ENCODE data around the gene REEP2.
A peak's percentile ranks its signal among the peaks of the same experiment; 100 is the strongest.

The REEP2 gene

DNA sequence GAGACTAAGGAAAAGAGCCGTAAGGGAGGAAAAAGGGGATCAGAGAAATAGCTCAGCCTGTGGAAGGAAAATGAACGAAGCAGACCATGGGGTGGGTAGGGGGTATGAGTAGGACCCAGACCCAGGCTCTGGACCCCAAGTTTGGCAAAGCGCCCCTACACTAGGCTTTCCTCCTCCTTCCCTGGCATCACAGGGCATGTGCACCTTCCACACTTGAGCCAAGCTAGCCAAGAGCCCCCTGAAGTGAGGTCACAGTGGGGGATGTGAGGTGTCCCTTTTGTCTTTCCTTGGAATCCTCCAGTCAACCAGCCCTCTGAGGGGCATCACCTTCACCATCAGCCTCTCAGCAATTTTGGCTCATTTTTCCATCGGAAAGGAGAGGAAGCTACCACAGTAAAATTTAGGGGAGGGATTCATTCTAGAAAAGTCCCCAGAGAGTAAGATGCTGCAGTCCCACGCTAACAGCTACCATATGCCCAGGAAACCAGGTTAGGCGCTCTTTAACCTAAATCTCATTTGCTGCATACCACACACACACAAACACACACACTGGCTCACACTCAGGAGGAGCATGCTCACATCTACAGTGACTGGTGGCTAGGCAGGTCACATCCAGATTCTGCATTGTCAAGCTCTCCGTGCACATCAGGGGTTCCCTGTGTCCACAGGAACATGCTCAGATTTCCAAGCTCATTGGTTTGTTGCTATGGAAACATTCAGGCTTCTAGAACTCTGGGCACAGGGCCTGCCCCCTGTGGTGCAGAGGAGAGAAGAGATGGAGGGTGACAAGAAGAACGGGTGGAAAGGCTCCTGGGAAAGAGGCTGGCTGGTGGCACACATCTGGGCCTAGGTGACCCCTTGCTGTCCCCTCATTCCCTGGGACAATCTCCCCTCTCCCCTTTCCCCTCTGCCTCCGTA, 9.9 kb downstream of the REEP2 start:
- DNase-seq, result peak; percentile 69

DNA sequence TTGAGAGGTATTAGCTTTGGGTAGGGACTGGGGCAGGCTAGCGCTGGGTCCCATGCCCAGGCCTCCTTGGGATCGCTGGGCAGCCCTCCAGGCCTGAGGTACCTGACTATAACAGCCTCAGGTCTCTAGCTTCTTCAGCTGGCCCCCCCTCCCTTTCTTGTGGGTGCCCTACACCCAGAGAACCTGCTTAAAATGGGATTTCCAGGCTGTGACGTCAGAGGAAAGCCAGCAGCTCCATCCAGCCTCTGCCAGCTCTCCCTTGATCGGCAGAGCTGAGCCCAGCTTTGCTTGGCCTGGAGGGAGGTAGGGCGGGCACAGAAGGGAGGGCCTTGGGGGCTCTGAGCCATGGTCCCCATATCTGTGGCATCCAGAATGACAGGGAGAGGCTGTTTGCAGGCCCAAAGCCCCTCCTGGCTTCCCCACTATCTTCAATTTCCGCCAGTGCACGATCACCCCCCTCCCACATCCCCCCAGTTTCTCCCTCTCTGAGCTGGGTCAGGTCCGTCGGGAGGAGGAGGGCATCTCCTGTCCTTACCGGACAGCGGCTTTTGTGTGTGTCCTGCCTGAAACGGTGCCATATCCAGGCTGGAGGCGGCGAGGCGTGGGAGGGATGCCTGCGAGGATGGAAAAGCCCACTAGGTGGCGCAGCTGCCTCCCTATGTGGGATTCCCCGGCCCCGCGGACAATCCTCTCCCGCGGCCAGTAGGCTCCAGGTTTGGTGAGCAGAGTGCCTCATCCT, 10.8 kb downstream of the REEP2 start:
- DNase-seq, result peak; percentile 68

DNA sequence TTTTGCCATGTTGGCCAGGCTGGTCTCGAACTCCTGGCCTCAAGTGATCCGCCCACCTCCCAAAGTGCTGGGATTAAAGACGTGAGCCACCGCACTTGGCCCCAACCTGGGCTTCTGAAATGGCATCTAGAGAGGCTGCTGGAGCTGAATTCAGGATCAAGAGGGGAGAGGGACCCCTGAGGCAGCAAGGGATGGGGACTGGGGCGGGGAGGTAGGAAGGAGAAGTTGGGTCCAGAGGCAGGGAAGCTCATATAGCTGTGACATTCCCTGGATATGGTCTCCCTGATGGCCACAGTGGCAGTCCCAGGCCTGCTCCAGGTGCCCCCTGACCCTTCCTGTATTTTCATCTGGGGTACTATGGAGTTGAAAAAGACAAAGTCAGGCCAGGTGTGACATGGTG, 12.1 kb downstream of the REEP2 start:
- DNase-seq, result no peak

DNA sequence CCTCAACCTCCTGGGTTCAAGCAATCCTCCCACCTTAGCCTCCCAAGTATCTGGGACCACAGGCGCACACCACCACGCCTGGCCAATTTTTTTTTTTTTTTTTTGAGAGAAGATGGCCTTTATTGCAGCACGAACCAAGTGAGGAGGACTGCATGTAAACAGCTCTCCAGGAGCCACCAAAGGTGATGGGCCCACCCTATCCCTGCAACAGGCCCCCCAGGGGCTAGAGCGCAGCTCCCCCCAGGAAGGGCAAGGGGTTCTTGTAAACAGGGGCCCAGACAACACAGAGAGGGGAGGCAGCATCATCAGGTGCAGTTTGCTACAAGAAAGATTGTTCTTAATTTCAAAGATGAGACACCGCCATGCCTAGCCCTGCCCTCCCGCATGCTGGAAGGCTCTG, 13.9 kb downstream of the REEP2 start:
- DNase-seq, result no peak

DNA sequence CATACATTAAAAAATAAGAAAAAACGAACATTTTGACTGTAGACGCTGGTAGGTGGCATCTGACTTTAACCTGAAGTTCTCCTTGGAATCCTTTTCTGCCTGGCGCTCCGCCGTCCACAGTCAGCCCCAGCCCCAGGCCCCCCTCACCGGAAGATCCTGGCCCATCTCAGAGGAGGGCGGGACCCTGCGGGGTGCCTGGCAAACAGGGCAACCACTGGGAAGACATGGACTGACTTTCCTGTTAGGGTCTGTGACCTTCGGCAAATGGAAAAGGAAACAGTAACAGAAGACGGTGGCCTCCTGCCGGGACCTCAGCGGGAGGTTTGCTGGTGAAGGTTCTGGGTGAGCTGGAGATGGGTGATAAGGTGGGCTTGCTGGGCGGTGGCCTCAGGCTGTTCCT, 14.7 kb downstream of the REEP2 start:
- no peak for DNase-seq

DNA sequence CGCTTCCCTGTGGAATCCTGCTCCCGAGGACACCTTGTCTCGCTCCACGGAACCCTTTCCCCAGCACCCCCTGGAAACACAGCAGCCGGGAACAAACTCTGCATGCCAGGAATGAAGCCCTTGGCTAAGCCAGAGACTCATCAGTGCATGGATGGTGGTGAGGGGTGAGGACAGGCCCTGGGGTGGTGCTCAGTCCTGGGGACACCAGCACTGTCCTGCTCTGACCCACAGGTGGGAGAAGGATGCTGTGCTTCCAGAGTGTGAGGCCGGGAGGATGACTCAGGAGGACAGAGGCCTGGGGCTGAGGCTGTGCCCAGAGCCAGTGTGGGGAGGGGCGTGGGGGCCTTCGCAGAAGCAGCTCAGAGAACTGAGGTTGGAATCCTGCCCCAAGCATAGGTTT, 15.3 kb downstream of the REEP2 start:
- DNase-seq, result no peak

DNA sequence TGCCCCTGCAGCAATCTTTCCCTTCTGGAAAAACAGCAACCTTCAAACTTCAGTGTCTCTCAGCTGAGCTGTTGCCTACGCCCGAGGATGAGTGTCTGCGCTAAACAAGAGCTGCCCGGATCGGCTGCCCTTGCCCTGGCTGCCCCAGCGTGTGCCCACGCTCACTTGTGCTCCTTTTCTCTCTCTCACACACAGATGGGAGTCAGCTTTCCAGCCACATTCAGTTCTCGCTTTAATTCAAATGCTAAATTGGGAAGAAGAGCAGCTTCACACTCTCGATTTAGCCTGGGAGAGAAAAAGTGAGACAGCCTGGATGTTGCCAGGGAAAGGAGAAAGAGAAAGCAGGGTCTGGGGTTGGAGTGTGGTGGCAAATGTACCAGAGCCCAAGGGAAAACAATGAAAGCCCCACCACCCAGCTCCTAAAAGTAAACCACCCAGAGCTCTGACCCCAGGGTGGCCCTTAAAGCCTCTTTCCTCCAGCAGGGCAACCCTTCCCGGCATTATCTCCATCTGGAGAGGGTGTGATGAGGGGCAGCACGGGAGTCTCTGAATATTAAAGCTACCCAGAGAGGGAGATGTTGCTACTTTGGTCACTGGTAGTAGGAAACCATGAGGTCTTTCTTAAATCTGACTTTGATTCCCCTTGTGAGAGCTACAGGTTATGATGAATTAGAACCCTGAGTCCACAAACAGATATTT, 16.5 kb downstream of the REEP2 start:
- DNase-seq, result no peak

DNA sequence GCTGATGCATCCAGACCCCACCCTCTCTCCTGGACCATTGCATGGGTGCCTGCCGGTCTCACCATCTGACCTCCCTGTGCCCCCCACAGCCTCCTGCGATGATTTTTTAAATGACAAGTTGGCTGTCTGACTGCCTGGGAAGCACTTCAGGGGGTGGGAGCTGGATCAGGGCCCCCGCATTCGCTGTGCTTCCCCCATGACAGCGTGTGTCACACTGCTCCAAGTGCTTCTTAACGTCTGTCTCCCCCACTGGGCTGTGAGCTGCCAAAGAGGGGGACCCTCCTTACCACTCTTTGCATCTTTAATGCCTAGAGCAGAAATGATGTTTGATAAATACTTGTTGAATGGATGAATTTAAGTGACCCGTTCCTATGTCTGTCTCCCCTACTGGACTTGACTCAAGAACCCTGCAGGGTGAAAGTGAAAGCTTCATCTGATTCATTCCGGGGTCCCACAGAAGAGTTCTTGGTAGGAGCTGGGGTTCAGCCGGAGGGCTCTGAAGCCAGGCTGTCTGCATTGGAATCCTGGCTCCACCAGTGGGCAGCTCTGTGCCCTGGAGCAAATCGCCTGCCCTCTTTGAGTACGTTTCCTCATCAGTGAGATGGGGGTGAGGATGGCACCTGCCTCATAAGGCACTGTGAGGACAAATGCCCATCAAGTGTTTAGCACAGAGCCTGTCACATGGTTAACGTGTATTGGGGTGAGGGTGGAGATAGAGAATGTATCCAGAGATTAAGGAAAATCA, 18.8 kb downstream of the REEP2 start:
- DNase-seq, result no peak

DNA sequence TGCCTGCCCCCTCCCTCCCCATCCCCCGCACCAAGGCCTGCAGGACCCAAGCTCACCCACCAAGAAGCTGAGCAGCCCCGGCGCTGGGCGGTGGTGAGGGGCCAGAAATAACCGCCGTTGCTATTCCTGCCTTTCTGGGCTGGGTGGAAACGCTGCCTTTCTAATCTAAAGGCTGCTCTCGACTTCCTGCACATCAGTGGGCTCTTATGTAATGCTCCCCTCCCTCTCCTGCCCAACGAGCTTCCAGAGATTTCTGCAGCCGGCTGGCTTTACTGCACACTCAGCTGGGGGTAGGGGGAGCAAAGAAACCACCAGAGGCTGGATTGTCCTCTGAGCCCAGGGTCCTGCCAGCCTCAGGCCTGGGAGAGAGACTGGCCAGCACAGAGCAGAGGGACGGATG, 19.5 kb downstream of the REEP2 start:
- DNase-seq, result no peak

DNA sequence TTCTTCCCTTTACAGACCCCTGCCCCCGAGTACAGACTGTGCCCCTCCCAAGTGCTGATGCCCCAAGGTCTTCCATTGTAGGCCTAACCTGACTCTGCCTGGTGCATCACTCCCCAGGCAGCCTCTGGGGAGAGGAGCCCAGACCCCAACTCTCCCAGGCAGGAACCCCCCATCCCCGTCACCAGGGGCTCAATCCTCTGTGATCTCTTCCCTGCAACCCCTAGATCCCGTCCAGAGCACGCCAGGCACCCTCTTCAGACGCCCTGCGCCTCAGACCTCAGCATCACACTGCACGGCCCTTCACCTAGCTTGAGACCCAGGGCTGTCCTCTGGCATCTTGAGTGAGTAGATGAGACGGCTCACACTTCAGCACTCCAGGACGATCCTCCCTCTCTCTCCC, 20.0 kb downstream of the REEP2 start:
- DNase-seq, result no peak

DNA sequence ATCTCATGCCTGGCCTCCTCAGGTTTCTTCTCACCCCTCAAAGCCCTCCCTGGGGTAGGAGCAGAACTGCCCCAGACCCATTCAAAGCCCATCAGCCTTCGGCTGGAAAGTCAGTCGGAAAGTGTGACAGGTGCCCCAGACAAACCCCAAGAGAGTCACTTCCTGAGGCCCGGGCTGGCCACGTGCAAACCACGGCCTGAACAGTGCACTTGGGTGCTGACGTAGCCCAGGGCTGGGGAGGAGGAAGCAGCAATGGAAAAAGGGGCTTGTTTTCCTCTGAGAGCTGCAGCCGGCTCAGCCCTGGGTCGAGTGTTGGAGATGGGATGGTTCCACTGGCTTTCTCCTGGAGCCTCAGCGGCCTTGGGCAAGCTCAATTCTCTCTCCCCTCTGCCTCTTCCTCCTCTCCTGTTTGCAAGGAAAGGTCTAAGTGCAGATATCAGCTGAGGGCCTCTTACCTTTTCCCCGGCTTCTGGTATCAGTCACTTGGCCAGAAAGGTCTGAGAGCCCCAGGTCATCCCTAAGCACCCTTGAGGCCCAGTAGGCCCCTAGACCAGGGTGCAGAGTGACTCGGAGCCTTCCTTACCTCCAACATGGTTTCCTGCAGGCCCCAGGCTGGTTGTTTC, 20.6 kb downstream of the REEP2 start:
- DNase-seq, result no peak

DNA sequence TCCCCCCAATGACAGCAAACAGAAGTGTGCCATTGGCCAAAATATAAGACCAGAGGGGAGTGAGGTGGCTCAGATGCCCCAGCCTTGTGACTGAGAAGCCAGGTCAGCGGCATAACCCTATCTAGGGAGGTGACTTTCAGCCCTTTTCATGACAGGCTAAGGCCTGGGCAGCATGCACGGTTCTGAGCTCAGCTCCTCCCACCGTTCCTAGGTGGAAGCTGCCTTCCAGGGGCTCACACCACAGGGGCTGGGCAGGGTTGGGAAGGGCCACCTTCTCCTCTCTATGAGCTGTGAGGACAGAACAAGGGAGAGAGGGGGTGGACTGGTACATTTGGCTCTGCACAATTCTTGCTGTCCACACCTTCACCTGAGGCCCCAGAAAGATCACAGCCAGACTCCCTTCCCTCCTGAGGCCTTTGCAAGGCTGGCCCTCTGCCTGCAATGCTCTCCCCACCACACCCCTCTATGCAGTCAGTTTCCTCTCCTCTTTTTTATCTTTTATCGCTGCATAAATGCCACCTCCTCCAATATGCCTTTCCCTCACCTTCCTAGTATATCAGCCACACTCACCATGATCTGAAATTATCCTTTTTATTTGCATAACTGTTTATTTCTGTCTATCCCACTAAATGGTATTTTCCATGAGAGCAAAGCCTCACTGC, 21.3 kb downstream of the REEP2 start:
- DNase-seq, result no peak

DNA sequence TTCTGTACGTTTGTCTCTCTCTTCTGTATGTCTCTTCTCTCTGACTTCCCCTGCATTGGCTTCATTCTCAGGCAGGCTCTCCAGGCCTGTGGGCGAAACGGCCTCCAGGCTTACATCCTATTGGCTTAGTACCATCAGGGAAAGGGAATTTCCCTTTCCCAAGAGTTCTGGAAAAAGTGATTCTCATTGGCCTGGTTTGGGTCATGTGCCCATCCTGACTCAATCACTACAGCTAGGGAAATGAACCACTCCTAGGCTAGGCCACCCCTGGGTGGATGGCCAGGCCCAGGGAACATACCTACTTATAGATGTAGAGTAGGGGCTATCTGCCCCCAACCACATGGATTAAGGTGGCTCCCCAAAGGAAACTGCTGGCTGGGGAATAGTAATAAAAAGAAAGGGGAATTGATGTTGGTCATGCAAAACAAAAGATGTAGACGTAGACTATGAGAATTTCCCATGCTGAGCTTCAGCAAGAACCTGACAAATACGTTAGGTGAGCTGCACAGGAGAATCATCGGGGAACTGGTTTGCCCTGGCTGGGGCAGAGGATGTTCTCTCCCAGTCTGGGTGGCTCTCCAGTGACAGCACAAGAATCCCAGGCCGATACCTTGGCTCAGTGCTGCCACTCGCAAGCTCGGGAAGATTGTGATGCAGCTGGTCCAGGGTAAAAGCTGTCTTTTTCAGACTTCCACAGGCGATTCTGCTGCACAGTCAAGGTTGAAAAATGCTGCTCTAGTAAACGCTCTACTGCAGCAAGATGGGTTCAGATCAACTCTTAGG, 22.7 kb downstream of the REEP2 start:
- DNase-seq, result no peak

DNA sequence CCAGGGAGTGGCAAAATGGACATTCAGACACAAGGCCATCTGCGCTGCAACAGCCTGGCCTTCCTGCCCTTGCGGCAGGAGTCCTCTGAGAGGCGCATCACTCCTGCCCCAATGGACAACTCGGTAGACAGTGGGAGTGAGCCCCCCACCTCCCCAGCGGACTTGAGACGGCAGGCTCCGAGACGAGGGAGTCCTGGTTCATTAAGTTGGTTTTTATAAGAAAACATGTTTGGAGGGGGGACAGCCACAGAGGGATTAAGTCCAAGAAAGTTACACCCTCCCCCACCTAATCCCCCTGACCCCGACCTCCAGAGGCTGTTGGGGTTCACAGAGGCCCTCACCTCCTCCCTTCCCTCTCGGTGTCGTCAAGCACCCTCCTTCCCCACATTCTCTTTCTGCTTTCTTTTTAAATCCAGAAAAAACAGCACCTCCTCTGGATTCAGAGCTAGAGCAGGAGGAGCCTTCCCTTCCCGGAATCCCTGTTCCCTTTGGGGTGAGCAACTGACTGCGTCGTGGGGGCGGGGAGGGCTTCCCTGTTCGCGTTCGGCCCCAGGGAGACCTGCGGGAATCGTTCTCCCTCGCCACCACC, 24.7 kb downstream of the REEP2 start:
- DNase-seq, result no peak

DNA sequence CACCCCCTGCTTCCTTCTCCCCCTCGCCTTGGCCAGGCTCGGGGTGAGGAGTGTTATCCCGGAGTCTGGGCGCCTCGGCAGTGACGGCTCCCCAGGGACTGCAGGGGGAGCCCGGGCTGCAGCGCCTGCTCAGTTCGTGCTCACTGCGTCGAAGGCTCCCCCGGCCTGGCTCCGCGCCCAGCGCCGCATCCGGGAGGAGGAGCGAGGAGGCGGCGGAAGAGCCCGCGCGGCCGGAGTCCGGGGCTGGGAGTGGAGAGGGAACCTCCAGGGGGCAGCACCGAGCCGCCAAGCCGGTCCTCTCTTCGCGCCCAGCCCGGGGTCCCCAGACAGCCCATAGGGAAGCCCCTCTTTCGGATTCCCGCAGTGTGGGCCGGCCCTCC, 25.1 kb downstream of the REEP2 start:
- DNase-seq, result peak; percentile 89

DNA sequence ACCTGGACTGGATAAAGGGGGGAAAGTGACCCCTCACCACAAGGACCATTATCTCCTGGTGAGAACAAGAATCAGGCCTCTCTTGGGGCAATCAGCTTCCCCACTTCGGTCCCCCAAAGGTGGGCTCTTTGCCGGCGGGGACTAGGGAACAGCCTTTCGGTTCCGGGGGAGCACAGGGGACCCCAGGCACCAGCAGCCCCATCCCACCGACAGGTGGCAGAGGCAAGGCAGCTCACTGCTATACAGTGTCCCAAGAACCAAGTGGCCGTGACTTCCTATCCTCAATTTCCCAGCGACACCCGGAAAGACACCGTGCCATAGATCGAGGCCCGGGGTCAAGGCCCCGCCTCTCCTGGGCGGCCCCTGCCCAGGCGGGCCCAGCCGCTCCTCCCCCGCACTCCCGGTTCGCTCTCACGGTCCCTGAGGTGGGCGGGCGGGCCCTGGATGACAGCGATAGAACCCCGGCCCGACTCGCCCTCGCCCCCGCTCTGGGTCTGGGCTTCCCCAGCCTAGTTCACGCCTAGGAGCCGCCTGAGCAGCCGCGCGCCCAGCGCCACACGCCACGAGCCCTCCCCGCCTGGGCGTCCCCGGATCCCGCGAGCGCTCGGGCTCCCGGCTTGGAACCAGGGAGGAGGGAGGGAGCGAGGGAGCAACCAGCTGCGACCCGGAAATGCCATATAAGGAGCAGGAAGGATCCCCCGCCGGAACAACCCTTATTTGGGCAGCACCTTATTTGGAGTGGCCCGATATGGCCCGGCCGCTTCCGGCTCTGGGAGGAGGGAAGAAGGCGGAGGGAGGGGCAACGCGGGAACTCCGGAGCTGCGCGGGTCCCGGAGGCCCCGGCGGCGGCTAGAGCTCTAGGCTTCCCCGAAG, 25.8 kb downstream of the REEP2 start:
- peak; percentile 82 for DNase-seq

DNA sequence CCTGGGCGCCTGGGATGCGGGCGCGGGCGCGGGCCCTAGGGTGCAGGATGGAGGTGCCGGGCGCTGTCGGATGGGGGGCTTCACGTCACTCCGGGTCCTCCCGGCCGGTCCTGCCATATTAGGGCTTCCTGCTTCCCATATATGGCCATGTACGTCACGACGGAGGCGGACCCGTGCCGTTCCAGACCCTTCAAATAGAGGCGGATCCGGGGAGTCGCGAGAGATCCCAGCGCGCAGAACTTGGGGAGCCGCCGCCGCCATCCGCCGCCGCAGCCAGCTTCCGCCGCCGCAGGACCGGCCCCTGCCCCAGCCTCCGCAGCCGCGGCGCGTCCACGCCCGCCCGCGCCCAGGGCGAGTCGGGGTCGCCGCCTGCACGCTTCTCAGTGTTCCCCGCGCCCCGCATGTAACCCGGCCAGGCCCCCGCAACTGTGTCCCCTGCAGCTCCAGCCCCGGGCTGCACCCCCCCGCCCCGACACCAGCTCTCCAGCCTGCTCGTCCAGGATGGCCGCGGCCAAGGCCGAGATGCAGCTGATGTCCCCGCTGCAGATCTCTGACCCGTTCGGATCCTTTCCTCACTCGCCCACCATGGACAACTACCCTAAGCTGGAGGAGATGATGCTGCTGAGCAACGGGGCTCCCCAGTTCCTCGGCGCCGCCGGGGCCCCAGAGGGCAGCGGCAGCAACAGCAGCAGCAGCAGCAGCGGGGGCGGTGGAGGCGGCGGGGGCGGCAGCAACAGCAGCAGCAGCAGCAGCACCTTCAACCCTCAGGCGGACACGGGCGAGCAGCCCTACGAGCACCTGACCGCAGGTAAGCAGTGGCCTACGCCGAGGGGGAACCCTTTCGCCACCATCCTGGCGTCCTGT, 26.6 kb downstream of the REEP2 start, which contains the start of gene EGR1:
Gene EGR1, plus strand, starts transcription at position 219 of the 864 bp plus-strand sequence. Its CDS starts 283 bp downstream, at position 502.
- peak; percentile 72 for DNase-seq

DNA sequence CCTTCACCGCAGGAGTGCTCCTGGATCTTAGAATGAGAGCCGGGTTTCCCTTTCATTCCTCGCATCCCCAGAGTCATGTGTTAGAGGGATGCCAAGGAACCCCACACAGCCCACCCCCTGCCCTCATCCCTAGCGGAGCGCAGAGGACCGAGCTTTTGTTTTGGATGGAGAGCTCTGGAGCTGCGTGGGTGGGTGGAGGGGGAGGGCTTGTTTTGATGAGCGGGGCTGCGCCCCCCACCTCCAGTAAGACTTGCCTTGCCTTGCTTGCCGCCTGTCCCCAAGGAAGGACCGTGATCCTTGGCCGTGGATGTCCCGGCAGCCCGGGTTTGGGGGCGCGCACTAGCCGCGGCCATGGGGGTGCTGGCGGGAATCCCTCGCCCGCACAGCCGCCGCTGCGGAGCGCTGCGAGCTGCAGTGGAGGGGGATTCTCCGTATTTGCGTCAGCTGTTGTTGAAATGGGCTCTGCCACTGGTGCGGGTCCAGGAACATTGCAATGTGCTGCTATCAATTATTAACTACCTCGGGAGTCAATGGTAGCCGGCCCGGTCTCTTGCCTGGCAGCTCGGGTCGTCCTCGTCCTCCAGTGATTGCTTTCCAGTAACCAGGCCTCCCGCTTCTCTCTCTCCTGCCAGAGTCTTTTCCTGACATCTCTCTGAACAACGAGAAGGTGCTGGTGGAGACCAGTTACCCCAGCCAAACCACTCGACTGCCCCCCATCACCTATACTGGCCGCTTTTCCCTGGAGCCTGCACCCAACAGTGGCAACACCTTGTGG, 27.5 kb downstream of the REEP2 start:
- DNase-seq, result no peak
